Activated B cell treated with CpG ODN at 0.5 μM for 24 hours (primary cell): ENCODE data around the gene CD151. TPM values are rescaled to one million over a fixed set of nuclear protein-coding genes. Genes with fewer than 3 reads are reported as not detected.
A peak's percentile ranks its signal among the peaks of the same experiment; 100 is the strongest.

Experiments used
- ATAC-seq: fragments of 200-7000 bp; cut with Tn5 transposase; one replicate; pipeline ENCODE4 v1.10.0; 2021; ENCODE audit warnings: low read depth, mild to moderate bottlenecking, moderate library complexity
- CTCF ChIA-PET: fragments of 350-600 bp; sonication (Branson Sonifier 250); formaldehyde crosslinking; loops from one replicate; lab custom pipeline; 2021; ENCODE audit warnings: antibody characterized with exemption; lab: Charles Lee
- POLR2A ChIA-PET: fragments of 350-600 bp; sonication (Branson Sonifier 250); formaldehyde crosslinking; loops from one replicate; lab custom pipeline; 2021; ENCODE audit warnings: antibody characterized with exemption; lab: Charles Lee
- DNase-seq: peaks from one replicate; pipeline ENCODE4 v3.0.0; 2022
- H3K27ac Mint-ChIP-seq: one replicate; pipeline ENCODE4 v1.8.0; 2020; ENCODE audit warnings: mixed read lengths
- H3K27me3 Mint-ChIP-seq: one replicate; pipeline ENCODE4 v1.8.0; 2021; ENCODE audit warnings: mixed read lengths
- H3K36me3 Mint-ChIP-seq: one replicate; pipeline ENCODE4 v1.8.0; 2021; ENCODE audit warnings: low read depth, mixed read lengths
- H3K4me1 Mint-ChIP-seq: one replicate; pipeline ENCODE4 v1.8.0; 2021; ENCODE audit warnings: mixed read lengths
- H3K4me3 Mint-ChIP-seq: one replicate; pipeline ENCODE4 v1.8.0; 2020; ENCODE audit warnings: mild to moderate bottlenecking, mixed read lengths
- H3K9me3 Mint-ChIP-seq: one replicate; pipeline ENCODE4 v1.8.0; 2020; ENCODE audit warnings: mixed read lengths
- CTCF ChIP-seq: fragments of 200-600 bp; IDR thresholded peaks from one replicate; pipeline ENCODE4 v1.8.0; 2022; ENCODE audit warnings: antibody characterized with exemption, mild to moderate bottlenecking
- intact Hi-C: fragments of 100-400 bp; cut with micrococcal nuclease; formaldehyde crosslinking; loops from one replicate; pipeline ENCODE4 v1.15.1; 2024
- total RNA-seq: library from RNA; stranded (reverse); gene quantifications from 2 replicates; pipeline ENCODE4 v1.2.3, GENCODE V29; 2022

Gene CD151
- total RNA-seq, 1 donor from 2014 or later, result 14.4 TPM

DNA sequence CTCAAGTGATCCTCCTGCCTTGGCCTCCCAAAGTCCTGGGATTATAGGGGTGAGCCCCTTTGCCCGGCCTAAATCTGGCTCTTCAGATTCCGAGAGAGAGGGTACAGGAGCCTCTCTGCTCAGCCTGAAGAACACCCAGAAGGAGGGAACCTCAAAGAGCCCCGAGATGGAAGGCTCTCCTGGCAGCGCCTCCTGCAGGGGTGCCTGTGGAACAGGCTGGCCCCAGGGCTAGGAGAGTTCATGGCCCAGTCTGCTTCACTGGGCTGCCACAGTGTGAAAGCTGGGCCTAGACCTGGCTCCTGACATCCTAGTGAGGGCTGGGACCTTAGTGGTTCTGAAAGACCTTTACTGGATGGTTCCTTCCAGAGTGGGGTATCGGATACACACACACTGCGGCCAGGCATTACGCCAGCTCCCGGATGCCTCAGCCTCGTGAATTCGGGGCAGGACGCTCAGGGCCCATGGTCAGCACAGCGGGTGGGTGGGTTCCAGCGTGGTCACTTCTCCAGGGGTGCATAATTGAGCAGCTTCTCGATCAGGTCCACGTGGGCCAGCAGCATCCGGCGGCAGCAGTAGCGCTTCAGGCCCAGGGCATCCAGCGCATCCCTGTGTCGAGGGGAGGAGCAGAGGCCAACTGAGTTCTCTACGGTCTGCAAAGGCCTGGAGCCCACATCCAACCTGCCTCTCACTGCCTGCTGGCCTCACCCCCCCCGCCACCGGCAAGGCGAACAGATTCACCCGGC, 7.3 kb downstream of the CD151 start:
- no peak for DNase-seq
- Mint-ChIP-seq H3K4me1 (peaks cover 34% of the 10 kb centered on the region), H3K27me3 (peaks cover 2% of the 10 kb centered on the region), H3K36me3 (peaks cover 36% of the 10 kb centered on the region), H3K9me3 (no peaks in the 10 kb centered on the region), H3K27ac (no peak overlapping the region), H3K4me3 (peak overlapping the region; percentile 89)
- ATAC-seq, result no peak
- intact Hi-C loops, result loop anchor here (10.0 kb wide), 1 partner anchor 735 kb away; the partner anchor contains the start of gene DUSP8
- no peak for TF ChIP-seq CTCF
- POLR2A ChIA-PET, result interaction anchor here (1.0 to 1.1 kb wide), 2 partner anchors 10 to 21 kb away, joined by 3 to 4 read pairs; partner anchors contain the start of gene PNPLA2
- CTCF ChIA-PET, result no interaction called here

DNA sequence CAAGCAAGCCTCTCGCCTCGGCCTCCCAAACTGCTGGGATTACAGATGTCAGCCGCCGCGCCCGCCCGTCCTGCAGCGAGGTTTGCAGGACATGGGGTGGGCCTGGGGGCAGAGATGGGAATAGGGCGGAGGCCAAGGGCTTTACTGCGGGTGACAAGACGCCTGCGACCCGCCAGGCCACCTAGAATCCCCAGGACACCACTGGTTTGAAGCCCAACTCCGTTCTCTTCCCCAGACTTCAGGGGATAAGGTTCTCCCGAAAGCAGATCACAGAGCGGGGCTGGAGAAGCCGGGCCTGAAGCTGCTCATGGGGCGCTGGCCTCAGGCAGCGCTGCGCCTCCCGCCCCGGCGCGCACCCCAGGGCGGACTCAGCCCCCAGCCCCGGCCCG, 9.2 kb downstream of the CD151 start:
- ChIA-PET CTCF (no interaction called here), POLR2A (interaction anchor here (1.4 to 2.6 kb wide), 5 partner anchors 9 to 33 kb away, joined by 6 to 45 read pairs (median 17); partner anchors contain the start of genes CD151, PNPLA2 and RPLP2)
- H3K27ac Mint-ChIP-seq, result peak overlapping the region; percentile 83

DNA sequence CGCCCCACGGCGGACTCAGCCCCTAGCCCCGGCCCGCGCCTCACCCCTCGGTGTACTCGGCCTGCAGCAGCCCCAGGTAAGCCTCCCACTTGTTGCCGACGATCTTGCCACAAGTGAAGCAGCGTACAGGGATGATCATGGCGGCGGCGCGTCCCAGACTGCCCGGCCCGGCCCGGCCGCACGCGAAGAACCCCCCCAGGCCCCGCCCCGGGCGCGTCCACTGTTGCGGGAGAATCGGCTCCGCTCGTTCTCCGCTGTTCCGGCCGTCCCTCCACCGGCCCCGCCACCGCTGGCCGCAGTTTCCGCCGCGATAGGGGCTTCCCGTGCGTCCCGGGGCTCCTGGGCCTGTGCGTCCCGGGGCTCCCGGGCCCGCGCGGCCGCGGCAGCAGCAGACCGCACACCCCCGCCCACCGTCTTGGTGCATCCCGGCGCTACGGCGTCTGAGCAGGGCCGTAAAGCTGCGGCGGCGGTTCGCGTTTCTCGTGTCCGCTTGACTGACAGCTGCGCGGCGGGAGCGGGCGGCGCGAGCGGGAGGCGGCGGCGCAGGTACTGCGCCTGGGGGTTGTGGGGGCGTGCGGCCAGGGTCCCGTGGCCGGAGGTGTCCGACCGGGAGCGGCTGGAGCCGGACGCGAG, 9.7 kb downstream of the CD151 start, which contains the start of the genes POLR2L and TSPAN4:
POLR2L (minus strand) TSS at position 160 of the 633 bp plus-strand sequence; CDS start at position 139, 21 bp downstream.
TSPAN4 (plus strand) TSS at position 483 of the 633 bp plus-strand sequence. CDS start 7,453 bp downstream, outside the sequence.
- CTCF ChIA-PET, result interaction anchor here (1.2 to 1.3 kb wide), 2 partner anchors 8 to 23 kb away, joined by 4 read pairs; no protein-coding TSS in a partner anchor
- H3K9me3 Mint-ChIP-seq, result no peaks in the 10 kb centered on the region
- intact Hi-C loops, result loop anchor here (1.0 to 10.0 kb wide), 6 partner anchors 10 to 732 kb away; partner anchors contain the start of genes CD151, CHID1, DUSP8 and GATD1
- TF ChIP-seq CTCF, result no peak
- peaks cover 35% of the 10 kb centered on the region for H3K4me1 Mint-ChIP-seq
- H3K27ac Mint-ChIP-seq, result peak within 1 kb of the TSS; percentile 83
- peak; percentile 92 for DNase-seq
- peaks cover 34% of the 10 kb centered on the region for H3K36me3 Mint-ChIP-seq
- peak; percentile 87 for ATAC-seq
- peaks cover 5% of the 10 kb centered on the region for H3K27me3 Mint-ChIP-seq
- POLR2A ChIA-PET, result interaction anchor here (0.7 to 2.6 kb wide), 14 partner anchors 10 to 730 kb away, joined by 3 to 45 read pairs (median 5); partner anchors contain the start of genes CD151, CHID1, CRACR2B and DUSP8
- peak within 1 kb of the TSS; percentile 89 for H3K4me3 Mint-ChIP-seq

More for the DNA sequence above, 9.2 kb downstream of the CD151 start:
- ATAC-seq (peak; percentile 32), DNase-seq (no peak)
- Mint-ChIP-seq H3K27me3 (peaks cover 5% of the 10 kb centered on the region), H3K4me1 (peaks cover 35% of the 10 kb centered on the region), H3K4me3 (peak overlapping the region; percentile 89), H3K9me3 (no peaks in the 10 kb centered on the region), H3K36me3 (peaks cover 36% of the 10 kb centered on the region)
- intact Hi-C loops, result loop anchor here (1.0 to 10.0 kb wide), 6 partner anchors 10 to 733 kb away; partner anchors contain the start of genes CD151, CHID1, DUSP8 and GATD1
- TF ChIP-seq CTCF, result no peak

GRCh38 chr11:843086-843734, 10.5 kb downstream of the CD151 start:
- POLR2A ChIA-PET, result interaction anchor here (0.7 to 2.6 kb wide), 14 partner anchors 10 to 729 kb away, joined by 3 to 45 read pairs (median 5); partner anchors contain the start of genes CD151, CHID1, CRACR2B and DUSP8
- Mint-ChIP-seq H3K27ac (no peak overlapping the region), H3K27me3 (peaks cover 5% of the 10 kb centered on the region), H3K4me3 (peak overlapping the region; percentile 72), H3K36me3 (peaks cover 27% of the 10 kb centered on the region), H3K9me3 (no peaks in the 10 kb centered on the region), H3K4me1 (peaks cover 35% of the 10 kb centered on the region)
- intact Hi-C loops, result loop anchor here (2.0 to 10.0 kb wide), 3 partner anchors 66 to 732 kb away; partner anchors contain the start of genes CHID1, DUSP8 and GATD1
- CTCF ChIA-PET, result interaction anchor here (1.2 to 1.3 kb wide), 2 partner anchors 9 to 24 kb away, joined by 4 read pairs; no protein-coding TSS in a partner anchor
- DNase-seq, result no peak
- no peak for TF ChIP-seq CTCF
- ATAC-seq, result peak; percentile 7
